ACC112 (cell line): ENCODE measurements around the gene TSFM.
A peak's percentile ranks its signal among the peaks of the same experiment; 100 is the strongest.

Experiments
- H2AFZ ChIP-seq: fragments of 200-600 bp; sonication (generic); one replicate; pipeline ENCODE4 v1.6.0; 2017; ENCODE audit warnings: antibody characterized with exemption, low read length; ENCODE audit not compliant: unreplicated experiment
- H3K27ac ChIP-seq: fragments of 200-600 bp; sonication (generic); 2 replicates; pipeline ENCODE4 v1.5.1; 2014; ENCODE audit warnings: low read depth, mild to moderate bottlenecking, antibody characterized with exemption, low read length, moderate library complexity
- H3K27me3 ChIP-seq: fragments of 200-600 bp; sonication (generic); 2 replicates; pipeline ENCODE4 v1.6.1; 2014; ENCODE audit warnings: mild to moderate bottlenecking, antibody characterized with exemption, low read length, moderate library complexity, mixed read lengths; ENCODE audit not compliant: insufficient read depth
- H3K36me3 ChIP-seq: fragments of 200-600 bp; sonication (generic); 2 replicates; pipeline ENCODE4 v1.6.1; 2016; ENCODE audit warnings: mild to moderate bottlenecking, antibody characterized with exemption, low read length, moderate library complexity, mixed read lengths; ENCODE audit not compliant: insufficient read depth
- H3K4me1 ChIP-seq: fragments of 200-600 bp; sonication (generic); one replicate; pipeline ENCODE4 v1.6.1; 2016; ENCODE audit warnings: low read length, mixed read lengths; ENCODE audit not compliant: insufficient read depth, unreplicated experiment, control insufficient read depth
- H3K4me3 ChIP-seq: fragments of 200-600 bp; sonication (generic); 2 replicates; pipeline ENCODE4 v1.5.1; 2014; ENCODE audit warnings: mild to moderate bottlenecking, low read depth, low read length
- H3K79me2 ChIP-seq: fragments of 200-600 bp; sonication (generic); one replicate; pipeline ENCODE4 v1.6.0; 2016; ENCODE audit warnings: low read length; ENCODE audit not compliant: control insufficient read depth, unreplicated experiment, insufficient read depth

The TSFM gene

GRCh38 chr12:57781801-57782200 lies 786 bp upstream of the TSFM start:
- no peak overlapping the region for H2AFZ ChIP-seq
- H3K27ac ChIP-seq: no peak overlapping the region

GRCh38 chr12:57782243-57782607 lies 362 bp upstream of the TSFM start:
- peaks cover 17% of the 10 kb centered on the region for H3K79me2 ChIP-seq
- no peak overlapping the region; the same call in 1 of the 2 replicates for H3K4me3 ChIP-seq
- H3K27ac ChIP-seq: no peak overlapping the region
- peaks cover 18% of the 10 kb centered on the region for H3K36me3 ChIP-seq
- peak overlapping the region; percentile 49 for H2AFZ ChIP-seq
- H3K27me3 ChIP-seq: no peaks in the 10 kb centered on the region
- peaks cover 10% of the 10 kb centered on the region for H3K4me1 ChIP-seq

More at GRCh38 chr12:57781801-57782200, 786 bp upstream of the TSFM start:
- no peaks in the 10 kb centered on the region for H3K27me3 ChIP-seq
- H3K36me3 ChIP-seq: peaks cover 14% of the 10 kb centered on the region
- peaks cover 10% of the 10 kb centered on the region for H3K4me1 ChIP-seq
- H3K79me2 ChIP-seq: peaks cover 17% of the 10 kb centered on the region
- H3K4me3 ChIP-seq: no peak overlapping the region

GRCh38 chr12:57783466-57783801 lies 847 bp downstream of the TSFM start:
- peaks cover 10% of the 10 kb centered on the region for H3K4me1 ChIP-seq
- no peak overlapping the region for H2AFZ ChIP-seq
- peak overlapping the region; percentile 89 for H3K4me3 ChIP-seq
- no peaks in the 10 kb centered on the region for H3K27me3 ChIP-seq
- H3K27ac ChIP-seq: no peak overlapping the region
- peaks cover 22% of the 10 kb centered on the region for H3K36me3 ChIP-seq
- H3K79me2 ChIP-seq: peaks cover 17% of the 10 kb centered on the region

GRCh38 chr12:57783861-57784260 lies 1.3 kb downstream of the TSFM start:
- no peak overlapping the region for H2AFZ ChIP-seq
- peaks cover 22% of the 10 kb centered on the region for H3K36me3 ChIP-seq
- H3K27ac ChIP-seq: no peak overlapping the region
- no peaks in the 10 kb centered on the region for H3K27me3 ChIP-seq
- H3K4me3 ChIP-seq: peak overlapping the region; percentile 56; the same call in 1 of the 2 replicates
- peaks cover 10% of the 10 kb centered on the region for H3K4me1 ChIP-seq
- peaks cover 17% of the 10 kb centered on the region for H3K79me2 ChIP-seq

- Histone ChIP-seq H3K4me3 (peak overlapping the region; percentile 59), H3K36me3 (peaks cover 20% of the 10 kb centered on the region; the same call in 1 of the 2 replicates), H3K4me1 (peaks cover 18% of the 10 kb centered on the region), H3K27ac (peak overlapping the region; percentile 98), H3K27me3 (no peaks in the 10 kb centered on the region), H2AFZ (peak overlapping the region; percentile 40), H3K79me2 (peaks cover 4% of the 10 kb centered on the region)
Measured at GRCh38 chr12:57793920-57794319, 11.3 kb downstream of the TSFM start.

- H3K27me3 ChIP-seq: no peaks in the 10 kb centered on the region
- H2AFZ ChIP-seq: no peak overlapping the region
- peaks cover 25% of the 10 kb centered on the region; the same call in 1 of the 2 replicates for H3K36me3 ChIP-seq
- peaks cover 18% of the 10 kb centered on the region for H3K4me1 ChIP-seq
- no peak overlapping the region for H3K4me3 ChIP-seq
- peak overlapping the region; percentile 49 for H3K27ac ChIP-seq
- H3K79me2 ChIP-seq: peaks cover 4% of the 10 kb centered on the region
Measured at GRCh38 chr12:57795354-57795753, 12.8 kb downstream of the TSFM start.

- Histone ChIP-seq H3K4me1 (peaks cover 18% of the 10 kb centered on the region), H3K27ac (no peak overlapping the region), H3K79me2 (peaks cover 4% of the 10 kb centered on the region), H2AFZ (no peak overlapping the region), H3K27me3 (no peaks in the 10 kb centered on the region), H3K36me3 (peaks cover 25% of the 10 kb centered on the region; the same call in 1 of the 2 replicates), H3K4me3 (no peak overlapping the region)
Measured at GRCh38 chr12:57796996-57797395, 14.4 kb downstream of the TSFM start.

GRCh38 chr12:57797933-57798332 lies 15.3 kb downstream of the TSFM start:
- Histone ChIP-seq H3K36me3 (peaks cover 19% of the 10 kb centered on the region; the same call in 1 of the 2 replicates), H3K4me3 (no peak overlapping the region), H3K27me3 (no peaks in the 10 kb centered on the region), H2AFZ (no peak overlapping the region), H3K27ac (no peak overlapping the region), H3K79me2 (peaks cover 4% of the 10 kb centered on the region), H3K4me1 (peaks cover 18% of the 10 kb centered on the region)

GRCh38 chr12:57800965-57801364 lies 18.4 kb downstream of the TSFM start:
- Histone ChIP-seq H2AFZ (no peak overlapping the region), H3K27ac (no peak overlapping the region), H3K36me3 (peaks cover 16% of the 10 kb centered on the region; the same call in 1 of the 2 replicates), H3K79me2 (no peaks in the 10 kb centered on the region), H3K4me1 (peaks cover 3% of the 10 kb centered on the region), H3K27me3 (no peaks in the 10 kb centered on the region), H3K4me3 (no peak overlapping the region)

GRCh38 chr12:57802607-57803006 lies 20.0 kb downstream of the TSFM start:
- no peak overlapping the region for H2AFZ ChIP-seq
- H3K27ac ChIP-seq: no peak overlapping the region
- H3K36me3 ChIP-seq: 0 out of 2 replicates have a peak, but pooled peaks cover 6% of the 10 kb centered on the region
- peaks cover 3% of the 10 kb centered on the region for H3K4me1 ChIP-seq
- no peaks in the 10 kb centered on the region for H3K27me3 ChIP-seq
- no peak overlapping the region for H3K4me3 ChIP-seq
- no peaks in the 10 kb centered on the region for H3K79me2 ChIP-seq

GRCh38 chr12:57803319-57803893 lies 20.8 kb downstream of the TSFM start:
- 0 out of 2 replicates have a peak, but pooled peaks cover 5% of the 10 kb centered on the region for H3K36me3 ChIP-seq
- H3K27me3 ChIP-seq: no peaks in the 10 kb centered on the region
- H3K27ac ChIP-seq: no peak overlapping the region
- no peaks in the 10 kb centered on the region for H3K79me2 ChIP-seq
- no peak overlapping the region for H3K4me3 ChIP-seq
- peaks cover 3% of the 10 kb centered on the region for H3K4me1 ChIP-seq
- H2AFZ ChIP-seq: no peak overlapping the region
